Suprapubic skin (tissue), 4 donors: ENCODE results near the gene MAOA.

Experiments
- EP300 ChIP-seq: sonication (generic); formaldehyde crosslinking; IDR thresholded peaks from one replicate; pipeline ENCODE4 v1.6.1; 2017; ENCODE audit warnings: antibody characterized with exemption
- POLR2A ChIP-seq, 2 donors: fragments of 450-650 bp; IDR thresholded peaks; one replicate each; pipeline ENCODE4 v1.6.1; 2017; ENCODE audit warnings: antibody characterized with exemption in 2 of 2, mild to moderate bottlenecking in 2 of 2, moderate library complexity in 2 of 2
- POLR2AphosphoS5 ChIP-seq, 3 donors: sonication (generic); formaldehyde crosslinking; IDR thresholded peaks; one replicate each; pipeline ENCODE4 v1.6.1; 2017; ENCODE audit warnings: antibody characterized with exemption in 3 of 3

DNA sequence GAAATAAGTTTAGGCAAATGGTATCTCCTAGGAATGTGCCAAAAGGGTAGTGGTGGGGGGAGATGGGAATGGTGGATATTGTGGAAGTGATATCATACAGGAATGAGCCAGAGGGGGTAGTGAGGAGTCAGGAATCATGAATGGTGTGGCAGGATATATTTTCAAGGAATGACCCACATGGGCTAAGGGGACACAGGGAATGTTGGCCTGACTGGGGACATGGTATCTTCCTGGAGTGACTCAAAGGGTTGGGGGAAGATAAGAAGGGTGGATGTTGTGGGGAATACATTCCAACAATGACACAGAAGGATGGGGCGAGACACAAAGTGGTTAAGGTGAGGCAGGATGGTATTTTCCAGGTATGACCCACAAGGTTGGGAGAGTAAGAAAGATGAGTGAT is 60.6 kb downstream of the MAOA start:
- TF ChIP-seq POLR2AphosphoS5 (IDR thresholded peaks at IDR 0.05) (no peak), EP300 (no peak), POLR2A (IDR thresholded peaks at IDR 0.05) (no peak)
